Neural cell (in vitro differentiated cells): ENCODE results near the gene MIF. TPM values are rescaled to one million over a fixed set of nuclear protein-coding genes. Genes with fewer than 3 reads are reported as not detected.

Experiments used
- H2AFZ ChIP-seq: fragments of 200-600, 300-800 bp; sonication (generic), shearing (Covaris generic); 2 replicates; pipeline ENCODE4 v1.6.0; 2014; ENCODE audit warnings: low read depth, mild to moderate bottlenecking, antibody characterized with exemption, low read length, moderate library complexity
- H3F3A ChIP-seq: fragments of 200-600 bp; shearing (Covaris generic); 2 replicates; pipeline ENCODE4 v1.6.1; 2016; ENCODE audit warnings: mild to moderate bottlenecking, moderate library complexity, mixed read lengths, antibody characterized with exemption, low read length; ENCODE audit not compliant: insufficient read depth, poor library complexity, severe bottlenecking
- H3K27ac ChIP-seq: fragments of 200-600, 300-800 bp; sonication (generic), shearing (Covaris generic); 2 replicates; pipeline ENCODE4 v1.5.1; 2014; ENCODE audit warnings: mild to moderate bottlenecking, low read length, moderate library complexity
- H3K27me3 ChIP-seq: fragments of 300-800, 200-600 bp; sonication (generic), shearing (Covaris generic); 2 replicates; pipeline ENCODE4 v1.6.0; 2014; ENCODE audit warnings: mild to moderate bottlenecking, low read depth, low read length, moderate library complexity; ENCODE audit not compliant: insufficient read depth
- H3K36me3 ChIP-seq: fragments of 300-800, 200-600 bp; sonication (generic), shearing (Covaris generic); 2 replicates; pipeline ENCODE4 v1.5.1; 2014; ENCODE audit warnings: mild to moderate bottlenecking, antibody characterized with exemption, low read length, moderate library complexity; ENCODE audit not compliant: insufficient read depth
- H3K4me2 ChIP-seq: fragments of 300-800, 200-600 bp; sonication (generic), shearing (Covaris generic); 2 replicates; pipeline ENCODE4 v1.6.0; 2014; ENCODE audit warnings: mild to moderate bottlenecking, low read length
- H3K4me3 ChIP-seq: fragments of 300-800, 200-600 bp; sonication (generic), shearing (Covaris generic); 2 replicates; pipeline ENCODE4 v1.5.1; 2014; ENCODE audit warnings: mild to moderate bottlenecking, low read length, moderate library complexity
- H3K79me2 ChIP-seq: fragments of 200-600 bp; shearing (Covaris generic); replicated peaks from 2 replicates; pipeline ENCODE4 v1.6.0; 2014; ENCODE audit warnings: mild to moderate bottlenecking, low read length, moderate library complexity; ENCODE audit not compliant: insufficient read depth
- H3K9ac ChIP-seq: fragments of 300-800, 200-600 bp; sonication (generic), shearing (Covaris generic); 2 replicates; pipeline ENCODE4 v1.6.1; 2016; ENCODE audit warnings: mild to moderate bottlenecking, low read length, mixed read lengths
- H3K9me2 ChIP-seq: fragments of 200-600 bp; shearing (Covaris generic); 2 replicates; pipeline ENCODE4 v1.6.1; 2016; ENCODE audit warnings: mild to moderate bottlenecking, low read length, mixed read lengths; ENCODE audit not compliant: insufficient read depth
- H3K9me3 ChIP-seq: fragments of 200-600, 300-800 bp; sonication (generic), shearing (Covaris generic); 2 replicates; pipeline ENCODE4 v1.6.1; 2016; ENCODE audit warnings: mild to moderate bottlenecking, mixed run types, low read length, moderate library complexity, mixed read lengths
- H4K20me1 ChIP-seq: fragments of 200-600 bp; shearing (Covaris generic); 2 replicates; pipeline ENCODE4 v1.6.1; 2016; ENCODE audit warnings: mild to moderate bottlenecking, mixed run types; ENCODE audit not compliant: insufficient read depth
- CTCF ChIP-seq: fragments of 450-650 bp; IDR thresholded peaks from 2 replicates; pipeline ENCODE4 v1.5.1; 2014; ENCODE audit warnings: antibody characterized with exemption, mild to moderate bottlenecking, moderate library complexity; ENCODE audit not compliant: poor library complexity, severe bottlenecking
- EP300 ChIP-seq: fragments of 450-650 bp; conservative IDR thresholded peaks from 2 replicates; pipeline ENCODE4 v1.6.1; 2014; ENCODE audit warnings: antibody characterized with exemption, mild to moderate bottlenecking, moderate library complexity; ENCODE audit not compliant: poor library complexity, severe bottlenecking
- EZH2 ChIP-seq: fragments of 200-600, 300-800 bp; shearing (Covaris generic), sonication (generic); IDR thresholded peaks from 2 replicates; pipeline ENCODE4 v1.6.1; 2014; ENCODE audit warnings: antibody characterized with exemption, low read length, borderline replicate concordance, mild to moderate bottlenecking; ENCODE audit not compliant: insufficient read depth, poor library complexity, severe bottlenecking
- MXI1 ChIP-seq: fragments of 450-650 bp; conservative IDR thresholded peaks from 2 replicates; pipeline ENCODE4 v1.6.1; 2014; ENCODE audit warnings: antibody characterized with exemption, mild to moderate bottlenecking; ENCODE audit not compliant: poor library complexity, severe bottlenecking
- POLR2AphosphoS5 ChIP-seq: IDR thresholded peaks from 2 replicates; pipeline ENCODE4 v1.6.1; 2012
- RAD21 ChIP-seq: fragments of 450-650 bp; conservative IDR thresholded peaks from 2 replicates; pipeline ENCODE4 v1.6.1; 2014; ENCODE audit warnings: antibody characterized with exemption, mild to moderate bottlenecking, moderate library complexity
- REST ChIP-seq: IDR thresholded peaks from 2 replicates; pipeline ENCODE4 v1.6.1; 2012; ENCODE audit warnings: borderline replicate concordance
- SMC3 ChIP-seq: fragments of 450-650 bp; conservative IDR thresholded peaks from 2 replicates; pipeline ENCODE4 v1.6.1; 2014; ENCODE audit warnings: antibody characterized with exemption, mild to moderate bottlenecking, moderate library complexity; ENCODE audit not compliant: poor library complexity
- TAF1 ChIP-seq: IDR thresholded peaks from 2 replicates; pipeline ENCODE4 v1.6.1; 2012; ENCODE audit warnings: low read depth
- polyA plus RNA-seq: library from polyadenylated mRNA; depleted of rRNA; stranded (reverse); fragments of >200 nt; gene quantifications from 2 replicates; pipeline ENCODE4 v1.2.3, GENCODE V29; 2014

MIF gene
- polyA plus RNA-seq, 1 donor from 2014 or later, result 369 TPM

- Histone ChIP-seq H3K9ac (no peak overlapping the region), H3K9me2 (no peaks in the 10 kb centered on the region), H3K4me3 (no peak overlapping the region), H3K9me3 (no peaks in the 10 kb centered on the region), H4K20me1 (no peaks in the 10 kb centered on the region), H3K79me2 (no peaks in the 10 kb centered on the region), H3K27ac (no peak overlapping the region), H2AFZ (no peak overlapping the region), H3K4me2 (no peak overlapping the region), H3K27me3 (no peaks in the 10 kb centered on the region), H3F3A (no peaks in the 10 kb centered on the region), H3K36me3 (no peaks in the 10 kb centered on the region)
- no peak for TF ChIP-seq TAF1
- TF ChIP-seq POLR2AphosphoS5, result no peak
- TF ChIP-seq CTCF, result no peak
- TF ChIP-seq REST, result no peak
- TF ChIP-seq MXI1, result no peak
- TF ChIP-seq RAD21, result no peak
- no peak for TF ChIP-seq EZH2
- no peak for TF ChIP-seq SMC3
- no peak for TF ChIP-seq EP300
Observed at GRCh38 chr22:23847310-23847920, 46.8 kb upstream of the MIF start.

- Histone ChIP-seq H3K27me3 (no peaks in the 10 kb centered on the region), H3K9me2 (no peaks in the 10 kb centered on the region), H3K9me3 (no peaks in the 10 kb centered on the region), H3K4me3 (no peak overlapping the region), H2AFZ (no peak overlapping the region), H4K20me1 (no peaks in the 10 kb centered on the region), H3F3A (no peaks in the 10 kb centered on the region), H3K79me2 (no peaks in the 10 kb centered on the region), H3K27ac (no peak overlapping the region), H3K4me2 (no peak overlapping the region), H3K36me3 (no peaks in the 10 kb centered on the region), H3K9ac (no peak overlapping the region)
- TF ChIP-seq SMC3 (no peak), EZH2 (no peak), RAD21 (no peak), REST (no peak), MXI1 (no peak), TAF1 (no peak)
Observed at GRCh38 chr22:23847991-23848864, 46.0 kb upstream of the MIF start.
